Effector memory CD4-positive, alpha-beta T cell (primary cell): ENCODE measurements around the gene ABHD14A.

ENCODE experiments used
- DNase-seq, 3 donors: peaks; one replicate each; pipeline ENCODE4 v3.0.0-alpha.2; 2020
- H3K27ac ChIP-seq: 2 replicates; pipeline ENCODE4 v1.7.0; 2013; ENCODE audit warnings: mild to moderate bottlenecking, low read length, moderate library complexity; ENCODE audit not compliant: insufficient read depth, poor library complexity, severe bottlenecking
- H3K27me3 ChIP-seq: replicated peaks from 2 replicates; pipeline ENCODE4 v1.7.0; 2013; ENCODE audit warnings: mild to moderate bottlenecking, low read length; ENCODE audit not compliant: insufficient read depth, control insufficient read depth, poor library complexity, severe bottlenecking
- H3K36me3 ChIP-seq: 2 replicates; pipeline ENCODE4 v1.7.0; 2013; ENCODE audit warnings: mild to moderate bottlenecking, low read length, moderate library complexity; ENCODE audit not compliant: control insufficient read depth, insufficient read depth
- H3K4me1 ChIP-seq: 2 replicates; pipeline ENCODE4 v1.7.0; 2013; ENCODE audit warnings: low read length, mild to moderate bottlenecking; ENCODE audit not compliant: control insufficient read depth, insufficient read depth, poor library complexity, severe bottlenecking
- H3K4me3 ChIP-seq: 2 replicates; pipeline ENCODE4 v1.7.0; 2013; ENCODE audit warnings: low read length, low read depth, mild to moderate bottlenecking; ENCODE audit not compliant: insufficient read depth, poor library complexity, severe bottlenecking
- H3K9me3 ChIP-seq: 2 replicates; pipeline ENCODE4 v1.7.0; 2013; ENCODE audit warnings: mild to moderate bottlenecking, low read length, moderate library complexity; ENCODE audit not compliant: control insufficient read depth

ABHD14A gene

GRCh38 chr3:52007291-52007690 is 32.4 kb downstream of the ABHD14A start:
- H3K4me1 ChIP-seq, result peaks cover 8% of the 10 kb centered on the region
- no peaks in the 10 kb centered on the region for H3K27me3 ChIP-seq
- no peak overlapping the region for H3K4me3 ChIP-seq

GRCh38 chr3:52010431-52010830 is 35.6 kb downstream of the ABHD14A start:
- no peak overlapping the region for H3K4me3 ChIP-seq
- DNase-seq, result no peak
- no peaks in the 10 kb centered on the region for H3K9me3 ChIP-seq
- H3K27ac ChIP-seq, result no peak overlapping the region
- H3K4me1 ChIP-seq, result peaks cover 8% of the 10 kb centered on the region
- H3K36me3 ChIP-seq, result no peaks in the 10 kb centered on the region
- no peaks in the 10 kb centered on the region for H3K27me3 ChIP-seq

More at GRCh38 chr3:52007291-52007690, 32.4 kb downstream of the ABHD14A start:
- no peak for DNase-seq
- no peaks in the 10 kb centered on the region for H3K36me3 ChIP-seq
- H3K9me3 ChIP-seq, result no peaks in the 10 kb centered on the region
- no peak overlapping the region for H3K27ac ChIP-seq

GRCh38 chr3:52012699-52013098 is 37.8 kb downstream of the ABHD14A start:
- Histone ChIP-seq H3K9me3 (no peaks in the 10 kb centered on the region), H3K27ac (no peak overlapping the region), H3K36me3 (no peaks in the 10 kb centered on the region), H3K4me1 (no peaks in the 10 kb centered on the region), H3K27me3 (no peaks in the 10 kb centered on the region), H3K4me3 (no peak overlapping the region)
- no peak for DNase-seq

- Histone ChIP-seq H3K36me3 (no peaks in the 10 kb centered on the region), H3K9me3 (no peaks in the 10 kb centered on the region), H3K27ac (no peak overlapping the region), H3K27me3 (no peaks in the 10 kb centered on the region), H3K4me3 (no peak overlapping the region), H3K4me1 (no peaks in the 10 kb centered on the region)
- DNase-seq, result no peak
These were observed 39.1 kb downstream of the ABHD14A start for GRCh38 chr3:52013802-52014598.

GRCh38 chr3:52014613-52015012 is 39.7 kb downstream of the ABHD14A start:
- Histone ChIP-seq H3K27ac (no peak overlapping the region), H3K9me3 (no peaks in the 10 kb centered on the region), H3K4me1 (no peaks in the 10 kb centered on the region), H3K4me3 (no peak overlapping the region), H3K36me3 (no peaks in the 10 kb centered on the region), H3K27me3 (no peaks in the 10 kb centered on the region)
- no peak for DNase-seq

DNA sequence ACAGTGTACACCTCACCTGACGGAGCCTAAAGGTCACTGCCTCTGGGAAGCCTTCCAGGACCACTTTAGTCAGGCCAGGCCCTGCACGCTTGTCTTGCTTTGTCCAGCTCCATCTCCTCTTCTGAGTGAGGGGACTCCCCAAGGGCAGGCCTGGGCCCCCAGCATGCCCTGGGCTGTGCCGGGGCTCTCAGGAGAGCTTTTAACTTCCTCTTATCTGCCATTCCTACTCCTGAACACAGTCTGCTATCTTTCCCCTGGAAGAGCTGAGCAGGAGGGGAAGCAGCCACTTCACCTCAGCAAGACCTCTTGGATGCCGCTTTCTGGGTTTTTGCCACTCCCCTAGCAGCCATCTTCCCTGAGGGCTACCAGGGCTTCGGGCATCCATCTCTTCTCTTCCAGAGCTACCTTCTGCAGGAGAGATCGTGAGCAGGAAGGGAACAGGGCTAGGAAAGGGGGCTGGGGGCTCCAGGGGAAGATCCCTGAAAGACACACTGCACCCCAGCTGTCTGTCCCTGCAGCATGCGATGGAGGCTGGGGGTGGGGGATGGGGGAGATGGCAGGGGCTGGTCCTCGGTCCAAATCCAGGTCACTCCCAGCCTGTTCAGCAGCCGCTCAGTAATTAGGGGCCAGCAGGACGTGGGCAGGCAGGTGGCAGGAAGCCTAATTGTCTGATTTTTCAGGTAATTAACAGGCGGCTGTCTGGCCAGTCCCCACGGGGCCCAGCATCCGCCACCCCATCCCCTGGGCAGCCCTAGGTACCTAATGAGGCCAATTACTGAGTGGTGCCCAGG is 40.8 kb downstream of the ABHD14A start:
- H3K36me3 ChIP-seq, result no peaks in the 10 kb centered on the region
- H3K4me3 ChIP-seq, result no peak overlapping the region
- H3K4me1 ChIP-seq, result no peaks in the 10 kb centered on the region
- no peak overlapping the region for H3K27ac ChIP-seq
- DNase-seq, result no peak
- no peaks in the 10 kb centered on the region for H3K27me3 ChIP-seq
- H3K9me3 ChIP-seq, result no peaks in the 10 kb centered on the region

GRCh38 chr3:52017586-52017985 is 42.7 kb downstream of the ABHD14A start:
- DNase-seq, result no peak
- no peaks in the 10 kb centered on the region for H3K4me1 ChIP-seq
- no peak overlapping the region for H3K4me3 ChIP-seq
- H3K36me3 ChIP-seq, result no peaks in the 10 kb centered on the region
- no peaks in the 10 kb centered on the region for H3K9me3 ChIP-seq
- no peaks in the 10 kb centered on the region for H3K27me3 ChIP-seq
- no peak overlapping the region for H3K27ac ChIP-seq

- H3K36me3 ChIP-seq, result no peaks in the 10 kb centered on the region
These were observed 43.6 kb downstream of the ABHD14A start for GRCh38 chr3:52018319-52019000.

DNA sequence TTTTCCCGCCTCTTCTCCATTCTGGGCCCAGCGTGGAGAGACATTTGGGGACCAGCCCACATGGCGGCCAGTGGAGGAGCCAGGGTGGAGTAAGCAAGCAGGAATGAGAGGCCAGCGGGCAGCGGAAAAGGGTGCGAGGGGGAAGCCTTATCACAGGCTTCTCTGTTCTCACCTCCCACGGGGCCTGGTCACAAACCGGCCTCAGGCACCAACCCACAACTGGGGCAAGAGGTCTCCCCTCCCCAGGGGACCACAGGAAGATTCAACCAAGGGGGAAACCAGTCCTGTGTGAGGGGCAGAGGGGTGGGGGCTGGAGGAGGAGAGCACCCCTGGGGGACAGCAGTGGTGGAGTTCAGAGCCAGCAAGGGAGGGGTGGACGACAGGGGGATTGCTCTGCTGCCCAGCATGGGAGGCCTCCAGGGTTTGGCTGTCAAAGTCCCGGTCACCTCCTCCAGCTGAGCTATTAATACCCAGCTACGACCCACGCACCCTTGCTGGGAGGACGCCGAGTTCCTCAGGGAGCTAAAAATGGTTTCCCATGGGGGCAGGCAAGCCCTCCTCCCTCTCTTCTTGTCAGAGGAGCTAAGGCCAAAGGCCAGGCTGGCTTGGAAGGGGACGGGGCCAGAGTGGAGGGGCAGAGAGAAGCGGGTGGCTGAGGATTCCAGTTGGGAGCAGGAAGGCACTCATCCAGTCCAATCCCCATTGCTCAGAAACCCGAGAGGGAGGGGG is 44.7 kb downstream of the ABHD14A start:
- no peaks in the 10 kb centered on the region for H3K4me1 ChIP-seq
- H3K4me3 ChIP-seq, result no peak overlapping the region
- no peak overlapping the region for H3K27ac ChIP-seq
- H3K27me3 ChIP-seq, result no peaks in the 10 kb centered on the region
- H3K9me3 ChIP-seq, result no peaks in the 10 kb centered on the region
- DNase-seq, result no peak
- H3K36me3 ChIP-seq, result no peaks in the 10 kb centered on the region

More at GRCh38 chr3:52018319-52019000, 43.6 kb downstream of the ABHD14A start:
- Histone ChIP-seq H3K9me3 (no peaks in the 10 kb centered on the region), H3K27me3 (no peaks in the 10 kb centered on the region), H3K4me3 (no peak overlapping the region), H3K27ac (no peak overlapping the region), H3K4me1 (no peaks in the 10 kb centered on the region)
- no peak for DNase-seq
